Measurements from ENCODE around the gene BFSP2.
"Not testable (repeated sequence)": the region's sequence is repeated elsewhere in the genome, so short reads cannot be mapped to it uniquely, and the experiment has no call there.

Gene BFSP2

GRCh38 chr3:133486658-133487057 is 86.8 kb downstream of the BFSP2 start:
- H3K27me3 ChIP-seq (ENCODE audit: control insufficient read depth, insufficient read depth, low read length) = no peaks in the 10 kb centered on the region
- no peak overlapping the region for H3K4me3 ChIP-seq (ENCODE audit: low read depth, low read length)
- peaks cover 17% of the 10 kb centered on the region for H3K4me1 ChIP-seq (ENCODE audit: control insufficient read depth, insufficient read depth, low read length)
- no peak overlapping the region for H3K9ac ChIP-seq (ENCODE audit: low read depth, low read length)
- peaks cover 19% of the 10 kb centered on the region for H3K9me3 ChIP-seq (ENCODE audit: control insufficient read depth, insufficient read depth, low read length)
- no peak overlapping the region for H3K27ac ChIP-seq (ENCODE audit: low read depth, low read length)
- H3K36me3 ChIP-seq (ENCODE audit: control insufficient read depth, insufficient read depth, low read length) = no peaks in the 10 kb centered on the region

GRCh38 chr3:133487204-133487603 is 87.3 kb downstream of the BFSP2 start:
- Histone ChIP-seq H3K9ac (ENCODE audit: low read depth, low read length) (no peak overlapping the region), H3K4me1 (ENCODE audit: control insufficient read depth, insufficient read depth, low read length) (peaks cover 17% of the 10 kb centered on the region), H3K36me3 (ENCODE audit: control insufficient read depth, insufficient read depth, low read length) (no peaks in the 10 kb centered on the region), H3K4me3 (ENCODE audit: low read depth, low read length) (no peak overlapping the region), H3K9me3 (ENCODE audit: control insufficient read depth, insufficient read depth, low read length) (peaks cover 19% of the 10 kb centered on the region), H3K27ac (ENCODE audit: low read depth, low read length) (no peak overlapping the region), H3K27me3 (ENCODE audit: control insufficient read depth, insufficient read depth, low read length) (no peaks in the 10 kb centered on the region)

- no peaks in the 10 kb centered on the region for H3K36me3 ChIP-seq (ENCODE audit: control insufficient read depth, insufficient read depth, low read length)
- no peak overlapping the region for H3K9ac ChIP-seq (ENCODE audit: low read depth, low read length)
- no peaks in the 10 kb centered on the region for H3K27me3 ChIP-seq (ENCODE audit: control insufficient read depth, insufficient read depth, low read length)
- peaks cover 19% of the 10 kb centered on the region for H3K9me3 ChIP-seq (ENCODE audit: control insufficient read depth, insufficient read depth, low read length)
- H3K4me3 ChIP-seq (ENCODE audit: low read depth, low read length) = no peak overlapping the region
- no peak overlapping the region for H3K27ac ChIP-seq (ENCODE audit: low read depth, low read length)
- peaks cover 18% of the 10 kb centered on the region for H3K4me1 ChIP-seq (ENCODE audit: control insufficient read depth, insufficient read depth, low read length)
These were observed 88.2 kb downstream of the BFSP2 start for GRCh38 chr3:133487920-133488540.

GRCh38 chr3:133488785-133489367 is 89.0 kb downstream of the BFSP2 start:
- H3K36me3 ChIP-seq (ENCODE audit: control insufficient read depth, insufficient read depth, low read length) = no peaks in the 10 kb centered on the region
- H3K4me3 ChIP-seq (ENCODE audit: low read depth, low read length) = no peak overlapping the region
- no peaks in the 10 kb centered on the region for H3K27me3 ChIP-seq (ENCODE audit: control insufficient read depth, insufficient read depth, low read length)
- peaks cover 19% of the 10 kb centered on the region for H3K4me1 ChIP-seq (ENCODE audit: control insufficient read depth, insufficient read depth, low read length)
- H3K9me3 ChIP-seq (ENCODE audit: control insufficient read depth, insufficient read depth, low read length) = peaks cover 19% of the 10 kb centered on the region
- H3K9ac ChIP-seq (ENCODE audit: low read depth, low read length) = no peak overlapping the region
- H3K27ac ChIP-seq (ENCODE audit: low read depth, low read length) = no peak overlapping the region

GRCh38 chr3:133489466-133490085 is 89.7 kb downstream of the BFSP2 start:
- no peaks in the 10 kb centered on the region for H3K36me3 ChIP-seq (ENCODE audit: control insufficient read depth, insufficient read depth, low read length)
- H3K27me3 ChIP-seq (ENCODE audit: control insufficient read depth, insufficient read depth, low read length) = no peaks in the 10 kb centered on the region
- H3K27ac ChIP-seq (ENCODE audit: low read depth, low read length) = peak overlapping the region; percentile 57
- H3K4me3 ChIP-seq (ENCODE audit: low read depth, low read length) = no peak overlapping the region
- peaks cover 19% of the 10 kb centered on the region for H3K4me1 ChIP-seq (ENCODE audit: control insufficient read depth, insufficient read depth, low read length)
- H3K9me3 ChIP-seq (ENCODE audit: control insufficient read depth, insufficient read depth, low read length) = peaks cover 19% of the 10 kb centered on the region
- H3K9ac ChIP-seq (ENCODE audit: low read depth, low read length) = no peak overlapping the region

GRCh38 chr3:133490468-133491351 is 90.9 kb downstream of the BFSP2 start:
- Histone ChIP-seq H3K36me3 (ENCODE audit: control insufficient read depth, insufficient read depth, low read length) (no peaks in the 10 kb centered on the region), H3K4me1 (ENCODE audit: control insufficient read depth, insufficient read depth, low read length) (peaks cover 19% of the 10 kb centered on the region), H3K9me3 (ENCODE audit: control insufficient read depth, insufficient read depth, low read length) (peaks cover 15% of the 10 kb centered on the region), H3K27ac (ENCODE audit: low read depth, low read length) (no peak overlapping the region), H3K9ac (ENCODE audit: low read depth, low read length) (no peak overlapping the region), H3K27me3 (ENCODE audit: control insufficient read depth, insufficient read depth, low read length) (no peaks in the 10 kb centered on the region), H3K4me3 (ENCODE audit: low read depth, low read length) (no peak overlapping the region)

GRCh38 chr3:133491481-133492059 is 91.7 kb downstream of the BFSP2 start:
- Histone ChIP-seq H3K9me3 (ENCODE audit: control insufficient read depth, insufficient read depth, low read length) (peaks cover 11% of the 10 kb centered on the region), H3K27ac (ENCODE audit: low read depth, low read length) (no peak overlapping the region), H3K27me3 (ENCODE audit: control insufficient read depth, insufficient read depth, low read length) (no peaks in the 10 kb centered on the region), H3K36me3 (ENCODE audit: control insufficient read depth, insufficient read depth, low read length) (no peaks in the 10 kb centered on the region), H3K4me1 (ENCODE audit: control insufficient read depth, insufficient read depth, low read length) (peaks cover 19% of the 10 kb centered on the region), H3K9ac (ENCODE audit: low read depth, low read length) (no peak overlapping the region), H3K4me3 (ENCODE audit: low read depth, low read length) (no peak overlapping the region)

- Histone ChIP-seq H3K9ac (ENCODE audit: low read depth, low read length) (no peak overlapping the region), H3K4me1 (ENCODE audit: control insufficient read depth, insufficient read depth, low read length) (peaks cover 19% of the 10 kb centered on the region), H3K4me3 (ENCODE audit: low read depth, low read length) (no peak overlapping the region)
These were observed 92.4 kb downstream of the BFSP2 start for GRCh38 chr3:133492159-133492741.

GRCh38 chr3:133494469-133494868 is 94.6 kb downstream of the BFSP2 start:
- H3K9me3 ChIP-seq (ENCODE audit: control insufficient read depth, insufficient read depth, low read length) = no peaks in the 10 kb centered on the region
- peaks cover 12% of the 10 kb centered on the region for H3K4me1 ChIP-seq (ENCODE audit: control insufficient read depth, insufficient read depth, low read length)
- H3K27ac ChIP-seq (ENCODE audit: low read depth, low read length) = no peak overlapping the region
- H3K36me3 ChIP-seq (ENCODE audit: control insufficient read depth, insufficient read depth, low read length) = no peaks in the 10 kb centered on the region
- no peak overlapping the region for H3K4me3 ChIP-seq (ENCODE audit: low read depth, low read length)
- H3K9ac ChIP-seq (ENCODE audit: low read depth, low read length) = no peak overlapping the region
- no peaks in the 10 kb centered on the region for H3K27me3 ChIP-seq (ENCODE audit: control insufficient read depth, insufficient read depth, low read length)

More at GRCh38 chr3:133492159-133492741, 92.4 kb downstream of the BFSP2 start:
- H3K9me3 ChIP-seq (ENCODE audit: control insufficient read depth, insufficient read depth, low read length) = peaks cover 4% of the 10 kb centered on the region
- H3K27me3 ChIP-seq (ENCODE audit: control insufficient read depth, insufficient read depth, low read length) = no peaks in the 10 kb centered on the region
- no peak overlapping the region for H3K27ac ChIP-seq (ENCODE audit: low read depth, low read length)
- no peaks in the 10 kb centered on the region for H3K36me3 ChIP-seq (ENCODE audit: control insufficient read depth, insufficient read depth, low read length)

- not testable (repeated sequence) for H3K4me3 ChIP-seq (ENCODE audit: low read depth, low read length); H3K9me3 ChIP-seq (ENCODE audit: control insufficient read depth, insufficient read depth, low read length); H3K9ac ChIP-seq (ENCODE audit: low read depth, low read length); H3K27me3 ChIP-seq (ENCODE audit: control insufficient read depth, insufficient read depth, low read length); H3K27ac ChIP-seq (ENCODE audit: low read depth, low read length); H3K4me1 ChIP-seq (ENCODE audit: control insufficient read depth, insufficient read depth, low read length); H3K36me3 ChIP-seq (ENCODE audit: control insufficient read depth, insufficient read depth, low read length)
These were observed 102.7 kb downstream of the BFSP2 start for GRCh38 chr3:133502542-133502941.
